Naive B cell (primary cell): Measurements from ENCODE around the gene MAP6. TPM values are rescaled to one million over a fixed set of nuclear protein-coding genes. Genes with fewer than 3 reads are reported as not detected.
A peak's percentile ranks its signal among the peaks of the same experiment; 100 is the strongest.
"Not testable (repeated sequence)": the region's sequence is repeated elsewhere in the genome, so short reads cannot be mapped to it uniquely, and the experiment has no call there.

ENCODE experiments used
- ATAC-seq, 2 donors: fragments of 150-1000 bp; cut with Tn5 transposase; 2 replicates each; pipeline ENCODE4 v1.10.0; 2021; ENCODE audit warnings: low read depth in 2 of 2, mild to moderate bottlenecking in 2 of 2, moderate library complexity in 2 of 2
- DNase-seq: peaks from one replicate; pipeline ENCODE4 v3.0.0; 2022
- H3K27ac Mint-ChIP-seq, 6 donors: one replicate each; pipeline ENCODE4 v1.8.0; 2020 to 2022; ENCODE audit warnings: mild to moderate bottlenecking in 6 of 6, mixed read lengths in 6 of 6, moderate library complexity in 5 of 6, inconsistent platforms in 2 of 6
- H3K27me3 Mint-ChIP-seq, 3 donors: one replicate each; pipeline ENCODE4 v1.8.0; 2021 to 2022; ENCODE audit warnings: mixed read lengths in 3 of 3, mild to moderate bottlenecking in 1 of 3
- H3K36me3 Mint-ChIP-seq, 2 donors: one replicate each; pipeline ENCODE4 v1.8.0; 2020 to 2022; ENCODE audit warnings: mixed read lengths in 2 of 2, inconsistent platforms in 1 of 2, mild to moderate bottlenecking in 1 of 2
- H3K4me1 Mint-ChIP-seq, 3 donors: one replicate each; pipeline ENCODE4 v1.8.0; 2020 to 2022; ENCODE audit warnings: mixed read lengths in 3 of 3, inconsistent platforms in 1 of 3, mild to moderate bottlenecking in 1 of 3, moderate library complexity in 1 of 3
- H3K4me3 Mint-ChIP-seq, 8 donors: one replicate each; pipeline ENCODE4 v1.8.0; 2020 to 2022; ENCODE audit warnings: mild to moderate bottlenecking in 8 of 8, mixed read lengths in 8 of 8, moderate library complexity in 8 of 8, inconsistent platforms in 2 of 8
- H3K9me3 Mint-ChIP-seq, 7 donors: one replicate each; pipeline ENCODE4 v1.8.0; 2020 to 2022; ENCODE audit warnings: mixed read lengths in 7 of 7, mild to moderate bottlenecking in 5 of 7, inconsistent platforms in 2 of 7, moderate library complexity in 1 of 7
- polyA plus RNA-seq, 6 donors: library from polyadenylated mRNA; unstranded; fragments of 300-500 nt; fragmentation: Illumina TruSeq; gene quantifications; one replicate each; pipeline ENCODE4 v1.2.3, GENCODE V29; 2021; ENCODE audit warnings: low read depth in 6 of 6

Gene MAP6
- polyA plus RNA-seq, 6 donors from 2014 or later = 0.16 to 0.32 (median 0.23) TPM; not detected in 3

- Mint-ChIP-seq H3K36me3 (no peaks in the 10 kb centered on the region), H3K27me3 (peaks cover 10 to 17% (median 14%) of the 10 kb centered on the region in 3 donors), H3K4me3 (no peak overlapping the region), H3K9me3 (no peaks in the 10 kb centered on the region), H3K27ac (no peak overlapping the region), H3K4me1 (peaks cover 9 to 19% (median 13%) of the 10 kb centered on the region in 3 donors)
- ATAC-seq (no peak), DNase-seq (no peak)
Measured at GRCh38 chr11:75591371-75591770, 77.5 kb downstream of the MAP6 start.

GRCh38 chr11:75589933-75590332 lies 78.9 kb downstream of the MAP6 start:
- no peaks in the 10 kb centered on the region for H3K36me3 Mint-ChIP-seq
- no peaks in the 10 kb centered on the region for H3K9me3 Mint-ChIP-seq
- no peak overlapping the region for H3K27ac Mint-ChIP-seq
- no peak for ATAC-seq
- DNase-seq = no peak
- H3K27me3 Mint-ChIP-seq = peaks cover 10 to 17% (median 17%) of the 10 kb centered on the region in 3 donors
- H3K4me1 Mint-ChIP-seq = peaks cover 0 to 5% (median 2%) of the 10 kb centered on the region in 3 donors
- no peak overlapping the region for H3K4me3 Mint-ChIP-seq

GRCh38 chr11:75589051-75589450 lies 79.8 kb downstream of the MAP6 start:
- ATAC-seq = no peak
- peaks cover 10 to 23% (median 17%) of the 10 kb centered on the region in 3 donors for H3K27me3 Mint-ChIP-seq
- no peaks in the 10 kb centered on the region for H3K36me3 Mint-ChIP-seq
- no peak overlapping the region for H3K27ac Mint-ChIP-seq
- peaks cover 4 to 10% (median 4%) of the 10 kb centered on the region in 3 donors for H3K4me1 Mint-ChIP-seq
- no peaks in the 10 kb centered on the region for H3K9me3 Mint-ChIP-seq
- no peak overlapping the region for H3K4me3 Mint-ChIP-seq
- no peak for DNase-seq

- H3K4me1 Mint-ChIP-seq = peaks cover 7 to 13% (median 8%) of the 10 kb centered on the region in 3 donors
- H3K9me3 Mint-ChIP-seq = no peaks in the 10 kb centered on the region
- H3K27me3 Mint-ChIP-seq = peaks cover 10 to 24% (median 13%) of the 10 kb centered on the region in 3 donors
- no peak overlapping the region for H3K27ac Mint-ChIP-seq
- ATAC-seq = no peak
- H3K36me3 Mint-ChIP-seq = no peaks in the 10 kb centered on the region
- H3K4me3 Mint-ChIP-seq = no peak overlapping the region
- DNase-seq = no peak
Measured at GRCh38 chr11:75588051-75588481, 80.8 kb downstream of the MAP6 start.

- peaks cover 16 to 23% (median 19%) of the 10 kb centered on the region in 3 donors for H3K4me1 Mint-ChIP-seq
- peaks cover 0 to 28% (median 15%) of the 10 kb centered on the region in 3 donors for H3K27me3 Mint-ChIP-seq
- peak overlapping the region in 1 of 6 donors; percentile 61 for H3K27ac Mint-ChIP-seq
- no peaks in the 10 kb centered on the region for H3K36me3 Mint-ChIP-seq
- ATAC-seq (no peak), DNase-seq (no peak)
- no peaks in the 10 kb centered on the region for H3K9me3 Mint-ChIP-seq
- H3K4me3 Mint-ChIP-seq = peak overlapping the region in 2 of 8 donors; percentile 5 to 10
Measured at GRCh38 chr11:75586395-75586794, 82.4 kb downstream of the MAP6 start.

GRCh38 chr11:75585293-75585670 lies 83.6 kb downstream of the MAP6 start:
- no peak for DNase-seq
- H3K27ac Mint-ChIP-seq = peak overlapping the region in 1 of 6 donors; percentile 86
- no peaks in the 10 kb centered on the region for H3K9me3 Mint-ChIP-seq
- peak overlapping the region in 6 of 8 donors; percentile 62 to 83 (median 74) for H3K4me3 Mint-ChIP-seq
- peaks cover 0 to 30% (median 17%) of the 10 kb centered on the region in 3 donors for H3K27me3 Mint-ChIP-seq
- H3K36me3 Mint-ChIP-seq = no peaks in the 10 kb centered on the region
- ATAC-seq = no peak
- peaks cover 16 to 28% (median 21%) of the 10 kb centered on the region in 3 donors for H3K4me1 Mint-ChIP-seq

GRCh38 chr11:75584659-75585292 lies 84.1 kb downstream of the MAP6 start:
- Mint-ChIP-seq H3K4me1 (peaks cover 21 to 33% (median 26%) of the 10 kb centered on the region in 3 donors), H3K27me3 (peaks cover 0 to 30% (median 17%) of the 10 kb centered on the region in 3 donors), H3K27ac (peak overlapping the region in 1 of 6 donors; percentile 53), H3K4me3 (peak overlapping the region; percentile 12 to 91 (median 82))
- not testable (repeated sequence) for H3K36me3 Mint-ChIP-seq, ATAC-seq, DNase-seq, H3K9me3 Mint-ChIP-seq

GRCh38 chr11:75583718-75584658 lies 84.8 kb downstream of the MAP6 start:
- Mint-ChIP-seq H3K27me3 (peaks cover 0 to 30% (median 17%) of the 10 kb centered on the region in 3 donors), H3K4me1 (peaks cover 23 to 38% (median 29%) of the 10 kb centered on the region in 3 donors), H3K9me3 (no peaks in the 10 kb centered on the region), H3K36me3 (no peaks in the 10 kb centered on the region), H3K4me3 (peak overlapping the region; percentile 79 to 91 (median 86)), H3K27ac (peak overlapping the region in 3 of 6 donors; percentile 64 to 86 (median 86))
- peak; percentile 19 to 25 for ATAC-seq
- DNase-seq = no peak

GRCh38 chr11:75582895-75583717 lies 85.7 kb downstream of the MAP6 start:
- Mint-ChIP-seq H3K9me3 (no peaks in the 10 kb centered on the region), H3K27me3 (peaks cover 0 to 30% (median 17%) of the 10 kb centered on the region in 3 donors), H3K36me3 (no peaks in the 10 kb centered on the region), H3K4me3 (peak overlapping the region; percentile 81 to 94 (median 86)), H3K27ac (peak overlapping the region in 4 of 6 donors; percentile 38 to 89 (median 78)), H3K4me1 (peaks cover 23 to 46% (median 29%) of the 10 kb centered on the region in 3 donors)
- DNase-seq (peak; percentile 40), ATAC-seq (peak; percentile 82)

- H3K27ac Mint-ChIP-seq = peak overlapping the region in 2 of 6 donors; percentile 38 to 89
- peaks cover 0 to 30% (median 17%) of the 10 kb centered on the region in 3 donors for H3K27me3 Mint-ChIP-seq
- ATAC-seq (no peak), DNase-seq (no peak)
- H3K4me3 Mint-ChIP-seq = peak overlapping the region; percentile 81 to 94 (median 86)
- peaks cover 26 to 51% (median 29%) of the 10 kb centered on the region in 3 donors for H3K4me1 Mint-ChIP-seq
- H3K36me3 Mint-ChIP-seq = no peaks in the 10 kb centered on the region
- no peaks in the 10 kb centered on the region for H3K9me3 Mint-ChIP-seq
Measured at GRCh38 chr11:75582506-75582894, 86.3 kb downstream of the MAP6 start.

GRCh38 chr11:75579841-75580240 lies 89.0 kb downstream of the MAP6 start:
- peaks cover 0 to 26% (median 17%) of the 10 kb centered on the region in 3 donors for H3K27me3 Mint-ChIP-seq
- H3K27ac Mint-ChIP-seq = peak overlapping the region in 1 of 6 donors; percentile 52
- ATAC-seq (no peak), DNase-seq (no peak)
- peaks cover 0 to 3% (median 0%) of the 10 kb centered on the region in 7 donors for H3K9me3 Mint-ChIP-seq
- H3K36me3 Mint-ChIP-seq = no peaks in the 10 kb centered on the region
- peaks cover 38 to 72% (median 44%) of the 10 kb centered on the region in 3 donors for H3K4me1 Mint-ChIP-seq
- peak overlapping the region in 2 of 8 donors; percentile 20 to 65 for H3K4me3 Mint-ChIP-seq

GRCh38 chr11:75578977-75579376 lies 89.9 kb downstream of the MAP6 start:
- Mint-ChIP-seq H3K4me3 (peak overlapping the region in 1 of 8 donors; percentile 59), H3K27ac (peak overlapping the region in 1 of 6 donors; percentile 29), H3K4me1 (peaks cover 34 to 63% (median 39%) of the 10 kb centered on the region in 3 donors), H3K27me3 (peaks cover 0 to 20% (median 17%) of the 10 kb centered on the region in 3 donors), H3K36me3 (no peaks in the 10 kb centered on the region), H3K9me3 (peaks cover 0 to 3% (median 0%) of the 10 kb centered on the region in 7 donors)
- DNase-seq (no peak), ATAC-seq (no peak)
